WTC11 (cell line): ENCODE data around the gene TSEN54. TPM values are rescaled to one million over a fixed set of nuclear protein-coding genes. Genes with fewer than 3 reads are reported as not detected.

ENCODE experiments used
- ATAC-seq: fragments of 200-7000 bp; cut with Tn5 transposase; 2 replicates; pipeline ENCODE4 v1.10.0; 2021; ENCODE audit warnings: mild to moderate bottlenecking, moderate library complexity
- CTCF ChIA-PET: fragments of 300-600 bp; sonication (Branson Sonifier 250); formaldehyde crosslinking; loops from one replicate; lab custom pipeline; 2021; ENCODE audit warnings: antibody characterized with exemption; lab: Charles Lee
- POLR2A ChIA-PET: fragments of 350-600 bp; sonication (Branson Sonifier 250); formaldehyde crosslinking; loops from one replicate; lab custom pipeline; 2021; ENCODE audit warnings: antibody characterized with exemption; lab: Charles Lee
- DNase-seq: peaks from one replicate; pipeline ENCODE4 v3.0.0; 2021; ENCODE audit warnings: low spot score
- H3K27ac Mint-ChIP-seq: 2 replicates; pipeline ENCODE4 v1.8.0; 2021; ENCODE audit warnings: mixed read lengths
- H3K27me3 Mint-ChIP-seq: 2 replicates; pipeline ENCODE4 v1.8.0; 2021; ENCODE audit warnings: low read depth, mild to moderate bottlenecking, moderate library complexity, mixed read lengths
- H3K36me3 Mint-ChIP-seq: 2 replicates; pipeline ENCODE4 v1.8.0; 2021; ENCODE audit warnings: mixed read lengths
- H3K4me1 Mint-ChIP-seq: 2 replicates; pipeline ENCODE4 v1.8.0; 2022; ENCODE audit warnings: mixed read lengths
- H3K4me3 Mint-ChIP-seq: 2 replicates; pipeline ENCODE4 v1.8.0; 2021; ENCODE audit warnings: mild to moderate bottlenecking, moderate library complexity, mixed read lengths
- H3K9me3 Mint-ChIP-seq: 2 replicates; pipeline ENCODE4 v1.8.0; 2021; ENCODE audit warnings: mixed read lengths
- CREM ChIP-seq: sonication (generic); formaldehyde crosslinking; IDR thresholded peaks from 2 replicates; pipeline ENCODE4 v1.8.1; 2022; ENCODE audit warnings: mild to moderate bottlenecking, missing genetic modification reagents, moderate library complexity
- EMX1 ChIP-seq: fragments of 250-450 bp; sonication (Bioruptor Pico); IDR thresholded peaks from 2 replicates; pipeline ENCODE4 v1.8.0; 2021; ENCODE audit warnings: mild to moderate bottlenecking
- FOXP1 ChIP-seq: sonication (generic); formaldehyde crosslinking; IDR thresholded peaks from 2 replicates; pipeline ENCODE4 v1.8.0; 2022; ENCODE audit warnings: missing genetic modification reagents, mild to moderate bottlenecking, moderate library complexity, borderline replicate concordance
- HMGA2 ChIP-seq: fragments of 250-450 bp; sonication (Bioruptor Pico); IDR thresholded peaks from 2 replicates; pipeline ENCODE4 v1.4.0; 2021; ENCODE audit warnings: mild to moderate bottlenecking, moderate library complexity
- IRF2 ChIP-seq: sonication (generic); formaldehyde crosslinking; IDR thresholded peaks from 2 replicates; pipeline ENCODE4 v1.8.0; 2022; ENCODE audit warnings: low read depth, missing genetic modification reagents, borderline replicate concordance
- JAZF1 ChIP-seq: fragments of 250-450 bp; sonication (Bioruptor Pico); IDR thresholded peaks from 2 replicates; pipeline ENCODE4 v1.9.0; 2021; ENCODE audit warnings: moderate library complexity, mild to moderate bottlenecking, inconsistent platforms
- JUN ChIP-seq: sonication (generic); formaldehyde crosslinking; IDR thresholded peaks from 2 replicates; pipeline ENCODE4 v1.8.0; 2023; ENCODE audit warnings: mild to moderate bottlenecking, missing genetic modification reagents
- MXD4 ChIP-seq: fragments of 250-450 bp; sonication (Bioruptor Pico); IDR thresholded peaks from 2 replicates; pipeline ENCODE4 v1.8.0; 2021; ENCODE audit warnings: mild to moderate bottlenecking, moderate library complexity, borderline replicate concordance
- NFE2L1 ChIP-seq: sonication (generic); formaldehyde crosslinking; IDR thresholded peaks from 2 replicates; pipeline ENCODE4 v1.8.1; 2023; ENCODE audit warnings: missing genetic modification reagents
- NR1H2 ChIP-seq: sonication (generic); formaldehyde crosslinking; IDR thresholded peaks from 2 replicates; pipeline ENCODE4 v1.9.0; 2021; ENCODE audit warnings: mild to moderate bottlenecking, moderate library complexity, missing genetic modification reagents
- RORB ChIP-seq: fragments of 250-450 bp; sonication (Bioruptor Pico); IDR thresholded peaks from 2 replicates; pipeline ENCODE4 v1.9.0; 2021; ENCODE audit warnings: mild to moderate bottlenecking
- TCF7 ChIP-seq: sonication (generic); formaldehyde crosslinking; IDR thresholded peaks from 2 replicates; pipeline ENCODE4 v1.8.0; 2022; ENCODE audit warnings: mild to moderate bottlenecking, low read depth, missing genetic modification reagents, moderate library complexity
- TEAD4 ChIP-seq: sonication (generic); formaldehyde crosslinking; IDR thresholded peaks from 2 replicates; pipeline ENCODE4 v1.8.0; 2022; ENCODE audit warnings: mild to moderate bottlenecking, missing genetic modification reagents
- ZNF121 ChIP-seq: sonication (generic); formaldehyde crosslinking; IDR thresholded peaks from 2 replicates; pipeline ENCODE4 v1.8.0; 2023; ENCODE audit warnings: missing genetic modification reagents
- ZNF138 ChIP-seq: sonication (generic); formaldehyde crosslinking; conservative IDR thresholded peaks from 2 replicates; pipeline ENCODE4 v1.8.1; 2022; ENCODE audit warnings: mild to moderate bottlenecking, moderate library complexity, missing genetic modification reagents
- ZNF416 ChIP-seq: fragments of 250-450 bp; sonication (Bioruptor Pico); IDR thresholded peaks from 2 replicates; pipeline ENCODE4 v1.9.0; 2021; ENCODE audit warnings: mild to moderate bottlenecking, inconsistent platforms
- total RNA-seq: library from RNA; stranded (reverse); gene quantifications from 3 replicates; pipeline ENCODE4 v1.2.3, GENCODE V29; 2021
- TF ChIP-seq, protein P1 (sequence below): sonication (generic); formaldehyde crosslinking; IDR thresholded peaks from 2 replicates; pipeline ENCODE4 v1.8.1; 2023; ENCODE audit warnings: mild to moderate bottlenecking, missing genetic modification reagents, moderate library complexity
- TF ChIP-seq, protein P2 (sequence below): fragments of 250-450 bp; sonication (Bioruptor Pico); IDR thresholded peaks from 2 replicates; pipeline ENCODE4 v1.9.0; 2021; ENCODE audit warnings: moderate library complexity, mild to moderate bottlenecking, inconsistent platforms, borderline replicate concordance
- TF ChIP-seq, protein P3 (sequence below): sonication (generic); formaldehyde crosslinking; IDR thresholded peaks from 2 replicates; pipeline ENCODE4 v1.8.1; 2023; ENCODE audit warnings: mild to moderate bottlenecking, missing genetic modification reagents

Gene TSEN54
- total RNA-seq, 1 experiment from 2014 or later, result 53.4 TPM

DNA sequence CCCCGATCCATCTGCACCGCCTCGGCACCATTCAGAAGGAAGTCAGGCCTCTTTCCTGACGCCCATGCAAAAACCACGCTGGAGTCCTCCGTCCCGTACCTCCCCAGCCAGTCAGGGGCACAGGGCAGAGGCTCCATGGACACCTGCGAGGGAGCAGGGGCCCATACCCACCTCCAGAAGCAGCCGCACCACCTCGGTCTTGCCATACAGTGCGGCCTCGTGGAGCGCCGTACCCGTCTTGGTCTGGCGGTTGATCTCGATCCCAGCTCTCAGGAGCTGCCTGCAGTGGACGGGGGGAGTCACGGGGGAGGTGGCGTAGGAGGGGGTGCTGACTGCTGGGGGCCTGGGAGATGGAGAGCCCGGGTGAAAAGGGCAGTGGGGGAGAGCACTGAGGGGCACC, 10.2 kb upstream of the TSEN54 start (continued):
- no peak for TF ChIP-seq IRF2 (CRISPR knock-in tag)
- TF ChIP-seq TEAD4, result no peak
- TF ChIP-seq ZNF121 (CRISPR knock-in tag), result no peak
- no peak for TF ChIP-seq ZNF416 (CRISPR knock-in tag)

DNA sequence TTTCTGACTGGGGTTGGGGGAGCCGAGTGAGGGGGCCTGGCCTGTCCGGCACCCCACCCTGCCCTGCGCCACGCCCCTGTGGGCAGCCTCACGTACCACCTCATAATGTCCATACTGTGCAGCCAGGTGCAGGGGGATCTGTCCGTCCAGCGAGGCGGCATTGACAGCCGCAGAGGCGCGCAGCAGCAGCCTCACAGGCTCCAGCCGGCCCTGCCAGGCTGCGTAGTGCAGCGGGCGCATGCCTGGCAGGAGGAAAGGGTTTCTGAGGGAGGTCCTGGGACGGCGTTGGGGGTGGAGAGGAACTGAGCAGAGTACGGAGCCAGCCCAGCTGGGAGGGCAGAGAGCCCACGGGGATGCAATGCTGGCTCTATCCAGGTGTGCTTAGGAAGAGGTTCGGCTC, 9.4 kb upstream of the TSEN54 start:
- TF ChIP-seq MXD4 (CRISPR knock-in tag) (no peak), TEAD4 (no peak), JAZF1 (CRISPR knock-in tag) (no peak), RORB (no peak), TCF7 (no peak), JUN (no peak), EMX1 (CRISPR knock-in tag) (no peak), ZNF138 (CRISPR knock-in tag) (no peak), NFE2L1 (CRISPR knock-in tag) (no peak)
- TF ChIP-seq, protein P1, sequence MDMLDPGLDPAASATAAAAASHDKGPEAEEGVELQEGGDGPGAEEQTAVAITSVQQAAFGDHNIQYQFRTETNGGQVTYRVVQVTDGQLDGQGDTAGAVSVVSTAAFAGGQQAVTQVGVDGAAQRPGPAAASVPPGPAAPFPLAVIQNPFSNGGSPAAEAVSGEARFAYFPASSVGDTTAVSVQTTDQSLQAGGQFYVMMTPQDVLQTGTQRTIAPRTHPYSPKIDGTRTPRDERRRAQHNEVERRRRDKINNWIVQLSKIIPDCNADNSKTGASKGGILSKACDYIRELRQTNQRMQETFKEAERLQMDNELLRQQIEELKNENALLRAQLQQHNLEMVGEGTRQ (CRISPR knock-in tag), result no peak
- TF ChIP-seq, protein P2, sequence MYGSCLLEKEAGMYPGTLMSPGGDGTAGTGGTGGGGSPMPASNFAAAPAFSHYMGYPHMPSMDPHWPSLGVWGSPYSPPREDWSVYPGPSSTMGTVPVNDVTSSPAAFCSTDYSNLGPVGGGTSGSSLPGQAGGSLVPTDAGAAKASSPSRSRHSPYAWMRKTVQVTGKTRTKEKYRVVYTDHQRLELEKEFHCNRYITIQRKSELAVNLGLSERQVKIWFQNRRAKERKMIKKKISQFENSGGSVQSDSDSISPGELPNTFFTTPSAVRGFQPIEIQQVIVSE (CRISPR knock-in tag), result no peak
- no peak for DNase-seq
- H3K27ac Mint-ChIP-seq, result no peak overlapping the region
- H3K4me3 Mint-ChIP-seq, result no peak overlapping the region
- CTCF ChIA-PET, result interaction anchor here (1.5 kb wide), 1 partner anchor 108 kb away, joined by 3 read pairs; no protein-coding TSS in a partner anchor
- no peak for ATAC-seq
- H3K27me3 Mint-ChIP-seq, result no peaks in the 10 kb centered on the region
- H3K36me3 Mint-ChIP-seq, result 0 out of 2 replicates have a peak, but pooled peaks cover 4% of the 10 kb centered on the region
- no peaks in the 10 kb centered on the region for H3K9me3 Mint-ChIP-seq
- no peaks in the 10 kb centered on the region for H3K4me1 Mint-ChIP-seq
- POLR2A ChIA-PET, result interaction anchor here (0.5 kb wide), 1 partner anchor 102 kb away, joined by 3 read pairs; no protein-coding TSS in a partner anchor

DNA sequence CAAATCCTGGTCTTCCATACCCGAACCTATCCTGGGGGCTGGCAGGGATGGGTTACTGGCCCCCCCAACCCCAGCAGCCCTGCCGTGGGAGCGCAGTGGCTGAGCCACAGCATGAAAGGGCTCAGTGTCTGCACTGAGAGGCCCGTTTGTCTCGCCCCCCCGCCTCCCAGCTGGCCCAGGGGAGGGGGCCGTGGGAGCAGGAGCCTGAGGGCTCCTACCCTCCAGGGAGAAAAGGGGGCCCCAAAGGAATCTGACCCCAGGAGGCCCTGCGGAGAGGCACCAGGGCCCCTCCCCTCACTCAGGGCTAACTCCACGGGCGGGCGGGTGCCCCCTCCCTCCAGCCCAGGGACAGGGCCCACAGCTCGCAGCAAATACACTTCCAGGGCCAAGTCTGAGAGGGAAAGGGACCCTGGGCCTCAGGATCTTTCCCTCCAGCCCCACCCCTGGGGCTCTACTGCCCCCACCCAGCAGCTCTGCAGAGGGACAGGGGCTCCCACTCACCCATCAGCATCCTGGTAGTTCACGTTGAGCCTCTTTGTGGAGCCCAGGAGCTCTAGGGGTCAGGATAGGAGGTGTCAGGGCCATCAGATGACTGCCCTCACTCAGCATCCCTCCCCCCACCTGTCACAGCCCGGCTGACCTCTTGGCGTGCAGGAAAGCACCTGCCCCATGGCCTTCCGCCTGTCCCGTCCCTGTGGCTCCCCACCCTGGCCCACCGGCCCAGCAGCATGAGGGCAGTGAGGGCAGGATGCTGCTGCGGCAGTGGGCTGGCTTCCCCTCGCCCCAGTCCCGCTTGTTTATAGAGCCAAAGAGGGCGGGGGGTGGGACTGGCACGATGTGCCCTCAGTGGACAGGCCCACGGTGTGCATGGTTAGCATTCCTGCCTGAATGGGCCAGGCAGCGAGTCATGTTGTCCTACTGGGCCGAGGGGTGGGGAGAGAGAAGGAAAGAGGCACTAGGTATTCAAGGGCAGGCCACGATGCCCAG, 8.3 kb upstream of the TSEN54 start:
- no peak overlapping the region for H3K27ac Mint-ChIP-seq
- ChIA-PET CTCF (interaction anchor here (0.9 kb wide), 1 partner anchor 9 kb away, joined by 3 read pairs; no protein-coding TSS in a partner anchor), POLR2A (no interaction called here)
- ATAC-seq (no peak), DNase-seq (no peak)
- H3K36me3 Mint-ChIP-seq, result 0 out of 2 replicates have a peak, but pooled peaks cover 4% of the 10 kb centered on the region
- no peak overlapping the region for H3K4me3 Mint-ChIP-seq
- no peaks in the 10 kb centered on the region for H3K27me3 Mint-ChIP-seq
- H3K9me3 Mint-ChIP-seq, result no peaks in the 10 kb centered on the region
- H3K4me1 Mint-ChIP-seq, result peaks cover 3% of the 10 kb centered on the region; the same call in 1 of the 2 replicates
- TF ChIP-seq JAZF1 (CRISPR knock-in tag) (no peak), HMGA2 (no peak), FOXP1 (CRISPR knock-in tag) (no peak), NR1H2 (no peak), CREM (CRISPR knock-in tag) (no peak)
- TF ChIP-seq, protein P3, sequence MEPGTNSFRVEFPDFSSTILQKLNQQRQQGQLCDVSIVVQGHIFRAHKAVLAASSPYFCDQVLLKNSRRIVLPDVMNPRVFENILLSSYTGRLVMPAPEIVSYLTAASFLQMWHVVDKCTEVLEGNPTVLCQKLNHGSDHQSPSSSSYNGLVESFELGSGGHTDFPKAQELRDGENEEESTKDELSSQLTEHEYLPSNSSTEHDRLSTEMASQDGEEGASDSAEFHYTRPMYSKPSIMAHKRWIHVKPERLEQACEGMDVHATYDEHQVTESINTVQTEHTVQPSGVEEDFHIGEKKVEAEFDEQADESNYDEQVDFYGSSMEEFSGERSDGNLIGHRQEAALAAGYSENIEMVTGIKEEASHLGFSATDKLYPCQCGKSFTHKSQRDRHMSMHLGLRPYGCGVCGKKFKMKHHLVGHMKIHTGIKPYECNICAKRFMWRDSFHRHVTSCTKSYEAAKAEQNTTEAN, result no peak
